ENCODE results near the gene SRD5A2. TPM values are rescaled to one million over a fixed set of nuclear protein-coding genes. Genes with fewer than 3 reads are reported as not detected.

The SRD5A2 gene
- total and polyA plus RNA-seq, 4 donors = 0.35 to 5.3 (median 2.3) TPM

DNA sequence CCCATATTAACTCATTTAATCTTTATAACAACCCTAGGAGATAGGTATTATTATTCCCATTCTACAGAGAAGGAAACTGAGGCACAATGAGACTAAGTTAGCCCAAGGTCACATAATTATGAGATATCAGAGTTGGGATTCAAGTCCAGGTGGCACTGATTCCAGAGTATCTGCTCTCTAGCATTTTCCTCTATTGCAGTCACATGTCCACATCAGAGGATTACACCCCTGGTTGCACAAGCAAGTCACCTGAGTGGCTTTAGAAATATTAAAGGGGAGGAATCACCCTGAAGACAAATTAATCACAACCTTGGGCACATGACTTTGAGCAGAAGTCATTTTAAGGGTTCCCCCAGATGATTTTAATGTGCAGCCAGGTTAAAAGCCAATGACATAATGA is 23.8 kb downstream of the SRD5A2 start:
- Histone ChIP-seq H3K4me3 (no peak overlapping the region), H3K9ac (ENCODE audit: insufficient read depth in 1 of 2, low read length in 2 of 2) (no peak overlapping the region), H3K27ac (ENCODE audit: low read depth in 1 of 2, low read length in 1 of 2) (no peak overlapping the region), H3K27me3 (ENCODE audit: control insufficient read depth in 3 of 3, insufficient read depth in 3 of 3, low read length in 2 of 3) (no peaks in the 10 kb centered on the region), H3K9me3 (ENCODE audit: control insufficient read depth in 4 of 4, insufficient read depth in 3 of 4, low read length in 3 of 4) (peaks cover 0 to 15% (median 3%) of the 10 kb centered on the region in 4 donors), H3K4me1 (ENCODE audit: control insufficient read depth in 5 of 5, insufficient read depth in 5 of 5, low read length in 5 of 5) (no peaks in the 10 kb centered on the region), H3K36me3 (ENCODE audit: control insufficient read depth in 4 of 4, insufficient read depth in 4 of 4, low read length in 4 of 4) (no peaks in the 10 kb centered on the region)
- no peak for DNase-seq
- ATAC-seq (ENCODE audit: insufficient read depth, low FRiP score) = no peak
- TF ChIP-seq, protein P1, sequence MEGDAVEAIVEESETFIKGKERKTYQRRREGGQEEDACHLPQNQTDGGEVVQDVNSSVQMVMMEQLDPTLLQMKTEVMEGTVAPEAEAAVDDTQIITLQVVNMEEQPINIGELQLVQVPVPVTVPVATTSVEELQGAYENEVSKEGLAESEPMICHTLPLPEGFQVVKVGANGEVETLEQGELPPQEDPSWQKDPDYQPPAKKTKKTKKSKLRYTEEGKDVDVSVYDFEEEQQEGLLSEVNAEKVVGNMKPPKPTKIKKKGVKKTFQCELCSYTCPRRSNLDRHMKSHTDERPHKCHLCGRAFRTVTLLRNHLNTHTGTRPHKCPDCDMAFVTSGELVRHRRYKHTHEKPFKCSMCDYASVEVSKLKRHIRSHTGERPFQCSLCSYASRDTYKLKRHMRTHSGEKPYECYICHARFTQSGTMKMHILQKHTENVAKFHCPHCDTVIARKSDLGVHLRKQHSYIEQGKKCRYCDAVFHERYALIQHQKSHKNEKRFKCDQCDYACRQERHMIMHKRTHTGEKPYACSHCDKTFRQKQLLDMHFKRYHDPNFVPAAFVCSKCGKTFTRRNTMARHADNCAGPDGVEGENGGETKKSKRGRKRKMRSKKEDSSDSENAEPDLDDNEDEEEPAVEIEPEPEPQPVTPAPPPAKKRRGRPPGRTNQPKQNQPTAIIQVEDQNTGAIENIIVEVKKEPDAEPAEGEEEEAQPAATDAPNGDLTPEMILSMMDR (IDR thresholded peaks at IDR 0.05; ENCODE audit: control extremely low read depth, extremely low read depth) = no peak

DNA sequence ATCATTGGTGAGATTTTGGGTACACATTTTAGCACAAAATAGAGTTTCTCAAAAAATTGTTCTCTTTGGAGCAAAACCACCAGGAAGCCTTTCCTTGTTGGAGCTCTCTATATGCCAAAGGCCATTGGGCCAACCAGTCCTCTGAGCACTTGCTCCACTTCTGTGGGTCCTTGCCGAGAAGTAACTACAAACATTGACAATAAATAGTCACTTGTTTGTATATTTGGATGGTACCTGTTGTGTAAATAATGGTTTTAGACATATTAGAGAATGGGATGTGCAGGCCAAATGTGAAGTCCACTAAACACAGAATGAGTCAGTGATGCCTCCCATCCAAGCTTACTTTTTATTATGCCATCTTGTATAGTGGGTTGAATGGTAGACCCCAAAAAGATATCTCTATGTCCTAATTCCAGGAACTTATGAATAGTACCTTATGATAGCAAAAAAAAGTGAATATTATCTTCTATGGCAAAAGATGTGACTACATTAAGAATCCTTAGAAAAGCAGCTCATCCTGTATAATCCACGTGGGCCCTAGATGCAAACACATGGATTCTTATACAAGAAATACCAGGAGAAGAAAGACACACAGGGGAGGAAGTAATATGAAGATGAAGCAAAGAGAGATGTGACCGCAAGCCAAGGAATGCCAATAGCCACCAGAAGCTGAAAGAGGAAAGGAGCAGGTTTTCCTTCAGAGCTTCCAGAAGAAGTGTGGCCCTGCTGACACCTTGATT is 24.6 kb downstream of the SRD5A2 start:
- H3K9ac ChIP-seq (ENCODE audit: insufficient read depth in 1 of 2, low read length in 2 of 2) = no peak overlapping the region
- ATAC-seq (ENCODE audit: insufficient read depth, low FRiP score) = no peak
- H3K27ac ChIP-seq (ENCODE audit: low read depth in 1 of 2, low read length in 1 of 2) = no peak overlapping the region
- H3K4me1 ChIP-seq (ENCODE audit: control insufficient read depth in 5 of 5, insufficient read depth in 5 of 5, low read length in 5 of 5) = no peaks in the 10 kb centered on the region
- DNase-seq = no peak
- no peaks in the 10 kb centered on the region for H3K36me3 ChIP-seq (ENCODE audit: control insufficient read depth in 4 of 4, insufficient read depth in 4 of 4, low read length in 4 of 4)
- no peaks in the 10 kb centered on the region for H3K27me3 ChIP-seq (ENCODE audit: control insufficient read depth in 3 of 3, insufficient read depth in 3 of 3, low read length in 2 of 3)
- H3K4me3 ChIP-seq = no peak overlapping the region
- H3K9me3 ChIP-seq (ENCODE audit: control insufficient read depth in 4 of 4, insufficient read depth in 3 of 4, low read length in 3 of 4) = peaks cover 0 to 15% (median 3%) of the 10 kb centered on the region in 4 donors
- TF ChIP-seq, protein P1 (IDR thresholded peaks at IDR 0.05; ENCODE audit: control extremely low read depth, extremely low read depth) = no peak
- WGBS, 2 donors = 69 to 77% methylated on average over 3 of the region's 3 CpGs

DNA sequence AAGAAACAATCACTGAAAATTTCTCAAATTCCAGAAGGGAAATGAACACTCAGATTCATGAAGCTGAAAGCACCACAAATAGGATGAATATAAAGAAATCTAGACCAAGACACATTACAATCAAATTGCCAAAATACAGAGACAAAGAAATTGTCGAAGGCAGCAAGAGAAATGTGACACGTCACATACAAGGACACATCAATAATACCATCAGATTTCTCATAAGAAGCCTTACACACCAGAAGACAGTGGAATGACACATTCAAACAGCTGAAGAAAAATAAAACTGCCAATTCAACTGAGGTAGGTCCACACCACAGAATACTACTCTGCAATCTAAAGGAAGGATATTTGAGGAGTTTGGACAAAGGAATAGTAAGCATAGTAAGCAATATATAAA is 27.4 kb downstream of the SRD5A2 start:
- H3K4me1 ChIP-seq (ENCODE audit: control insufficient read depth in 5 of 5, insufficient read depth in 5 of 5, low read length in 5 of 5) = no peaks in the 10 kb centered on the region
- no peak overlapping the region for H3K27ac ChIP-seq (ENCODE audit: low read depth in 1 of 2, low read length in 1 of 2)
- no peak for ATAC-seq (ENCODE audit: insufficient read depth, low FRiP score)
- WGBS, 2 donors = 88 to 94% methylated on average over 2 of the region's 2 CpGs
- TF ChIP-seq, protein P1 (IDR thresholded peaks at IDR 0.05; ENCODE audit: control extremely low read depth, extremely low read depth) = no peak
- no peak overlapping the region for H3K4me3 ChIP-seq
- H3K9me3 ChIP-seq (ENCODE audit: control insufficient read depth in 4 of 4, insufficient read depth in 3 of 4, low read length in 3 of 4) = peaks cover 0 to 15% (median 3%) of the 10 kb centered on the region in 4 donors
- H3K36me3 ChIP-seq (ENCODE audit: control insufficient read depth in 4 of 4, insufficient read depth in 4 of 4, low read length in 4 of 4) = no peaks in the 10 kb centered on the region
- no peaks in the 10 kb centered on the region for H3K27me3 ChIP-seq (ENCODE audit: control insufficient read depth in 3 of 3, insufficient read depth in 3 of 3, low read length in 2 of 3)
- no peak for DNase-seq
- H3K9ac ChIP-seq (ENCODE audit: insufficient read depth in 1 of 2, low read length in 2 of 2) = no peak overlapping the region

DNA sequence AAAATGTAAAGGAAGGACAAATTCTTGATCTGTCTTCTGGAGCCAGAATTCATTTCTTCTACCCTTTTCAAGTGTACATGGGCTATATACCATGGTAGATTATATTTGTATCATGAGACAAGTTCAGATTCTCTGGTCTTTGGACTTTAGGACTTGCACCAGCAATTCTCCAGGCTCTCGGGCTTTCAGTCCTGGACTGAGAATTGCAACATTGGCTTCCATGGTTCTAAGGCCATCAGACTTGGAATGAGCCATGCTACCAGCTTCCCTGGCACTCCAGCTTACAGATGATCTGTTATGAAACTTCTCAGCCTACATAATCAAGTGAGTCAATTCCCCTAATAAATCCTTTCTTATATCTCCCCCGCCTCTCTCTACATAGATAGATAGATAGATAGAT is 33.3 kb downstream of the SRD5A2 start:
- no peaks in the 10 kb centered on the region for H3K4me1 ChIP-seq (ENCODE audit: control insufficient read depth in 5 of 5, insufficient read depth in 5 of 5, low read length in 5 of 5)
- H3K27me3 ChIP-seq (ENCODE audit: control insufficient read depth in 3 of 3, insufficient read depth in 3 of 3, low read length in 2 of 3) = no peaks in the 10 kb centered on the region
- 87 to 94% methylated on average over 2 of the region's 2 CpGs for WGBS, 2 donors
- no peaks in the 10 kb centered on the region for H3K36me3 ChIP-seq (ENCODE audit: control insufficient read depth in 4 of 4, insufficient read depth in 4 of 4, low read length in 4 of 4)
- ATAC-seq (ENCODE audit: insufficient read depth, low FRiP score) (no peak), DNase-seq (no peak)
- no peak overlapping the region for H3K4me3 ChIP-seq
- H3K27ac ChIP-seq (ENCODE audit: low read depth in 1 of 2, low read length in 1 of 2) = no peak overlapping the region
- H3K9ac ChIP-seq (ENCODE audit: insufficient read depth in 1 of 2, low read length in 2 of 2) = no peak overlapping the region
- peaks cover 0 to 7% (median 4%) of the 10 kb centered on the region in 4 donors for H3K9me3 ChIP-seq (ENCODE audit: control insufficient read depth in 4 of 4, insufficient read depth in 3 of 4, low read length in 3 of 4)
- TF ChIP-seq, protein P1 (IDR thresholded peaks at IDR 0.05; ENCODE audit: control extremely low read depth, extremely low read depth) = no peak

Measured in lung (tissue), 12 donors.